T-helper 9 cell (primary cell): ENCODE results near the gene SNCB.
"Not testable (repeated sequence)": the region's sequence is repeated elsewhere in the genome, so short reads cannot be mapped to it uniquely, and the experiment has no call there.

Experiments
- DNase-seq: peaks from one replicate; pipeline ENCODE4 v3.0.0-alpha.2; 2020

Gene SNCB

DNA sequence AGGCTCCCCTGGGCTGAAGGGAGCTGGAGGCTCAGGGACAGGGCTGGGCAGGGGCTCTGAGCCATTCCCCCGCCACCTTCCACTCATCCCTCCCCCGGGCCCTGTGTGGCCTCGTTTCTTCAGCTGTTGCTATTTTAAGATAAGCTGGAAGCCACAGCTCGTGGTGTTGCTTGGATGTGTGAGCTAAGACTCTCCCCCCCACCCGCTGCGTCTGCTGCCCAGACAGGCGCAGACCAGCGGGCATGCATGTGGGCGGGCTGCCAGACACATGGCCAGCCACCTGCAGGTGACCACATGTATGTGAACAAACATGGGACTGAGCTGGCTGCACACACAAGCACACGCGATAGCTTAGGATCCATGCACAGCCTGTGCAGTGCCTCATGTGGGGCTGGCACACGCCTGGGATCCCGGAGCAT lies 8.7 kb downstream of the SNCB start:
- DNase-seq, result no peak

DNA sequence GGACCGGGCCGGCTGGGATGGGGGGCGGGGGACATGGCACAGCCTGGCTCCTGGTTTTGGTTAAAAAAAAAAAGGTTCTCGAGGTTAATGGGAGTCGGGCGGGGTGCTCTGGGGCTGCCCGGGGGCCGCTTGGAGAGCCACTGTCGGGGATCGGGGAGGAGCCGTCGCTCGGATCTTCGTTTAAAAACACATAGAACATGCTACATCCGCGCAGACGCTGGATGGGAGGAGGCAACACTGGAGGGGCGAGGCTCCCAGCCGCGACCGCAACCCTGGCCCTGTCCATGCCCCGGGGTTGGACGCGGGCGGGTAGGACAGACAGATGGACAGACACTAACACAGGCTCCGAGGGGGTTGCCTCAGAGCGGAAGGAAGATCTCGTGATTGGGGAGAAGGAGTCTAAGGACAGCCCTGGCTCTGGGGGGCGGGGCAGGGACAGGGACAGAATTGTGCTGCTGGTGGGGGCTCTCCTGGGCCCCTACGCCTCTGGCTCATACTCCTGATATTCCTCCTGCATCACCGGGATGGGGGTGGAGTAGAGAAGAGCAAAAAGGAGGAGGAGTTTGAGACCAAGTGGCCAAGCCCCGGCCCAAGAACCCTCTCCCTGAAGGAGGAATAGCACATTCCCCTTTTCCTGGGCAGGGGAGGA lies 9.9 kb downstream of the SNCB start:
- no peak for DNase-seq

GRCh38 chr5:176619569-176620332 lies 10.6 kb downstream of the SNCB start:
- no peak for DNase-seq

GRCh38 chr5:176619203-176619568 lies 11.1 kb downstream of the SNCB start:
- DNase-seq, result peak; percentile 52

DNA sequence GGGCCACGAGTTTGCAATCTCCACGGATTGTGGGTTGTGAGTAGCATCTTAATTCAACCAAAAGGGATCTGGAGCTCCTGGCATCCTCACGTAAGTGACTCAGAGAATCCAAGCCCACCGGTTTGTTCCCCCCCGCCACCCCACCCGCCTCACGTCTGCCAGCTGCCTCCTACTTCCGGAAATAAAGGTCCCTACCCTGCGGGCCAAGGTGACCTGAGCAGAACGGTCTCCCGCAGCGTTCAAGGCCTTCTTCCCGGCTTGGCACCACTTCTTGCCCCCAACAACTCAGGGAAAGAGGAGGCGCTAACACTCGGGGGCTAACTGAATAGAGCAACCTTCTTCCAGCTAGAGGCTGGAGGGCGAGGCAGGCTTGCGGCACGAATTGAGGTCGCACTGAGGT lies 11.6 kb downstream of the SNCB start:
- no peak for DNase-seq

DNA sequence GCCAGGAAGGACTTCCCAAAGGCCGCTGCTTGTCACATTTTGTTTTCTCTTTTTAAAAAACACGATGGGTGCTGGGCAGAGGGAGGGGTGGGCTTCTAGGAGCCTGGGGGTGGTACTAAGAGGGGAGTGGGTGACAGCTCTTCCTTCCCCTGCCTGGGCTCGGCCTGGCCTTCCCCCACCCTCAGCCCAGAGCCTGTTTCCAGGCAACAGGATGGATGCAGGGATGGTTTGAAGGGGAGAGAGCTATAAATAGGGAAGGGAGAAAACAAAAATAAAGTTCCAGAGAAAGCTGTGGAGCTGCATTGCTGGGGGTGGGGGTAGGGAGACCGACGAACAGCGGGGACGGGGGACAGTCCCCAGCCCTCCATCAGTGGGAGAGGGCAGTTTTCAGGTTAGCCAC lies 13.8 kb downstream of the SNCB start:
- no peak for DNase-seq

- no peak for DNase-seq
Observed at GRCh38 chr5:176614805-176615478, 15.4 kb downstream of the SNCB start.

DNA sequence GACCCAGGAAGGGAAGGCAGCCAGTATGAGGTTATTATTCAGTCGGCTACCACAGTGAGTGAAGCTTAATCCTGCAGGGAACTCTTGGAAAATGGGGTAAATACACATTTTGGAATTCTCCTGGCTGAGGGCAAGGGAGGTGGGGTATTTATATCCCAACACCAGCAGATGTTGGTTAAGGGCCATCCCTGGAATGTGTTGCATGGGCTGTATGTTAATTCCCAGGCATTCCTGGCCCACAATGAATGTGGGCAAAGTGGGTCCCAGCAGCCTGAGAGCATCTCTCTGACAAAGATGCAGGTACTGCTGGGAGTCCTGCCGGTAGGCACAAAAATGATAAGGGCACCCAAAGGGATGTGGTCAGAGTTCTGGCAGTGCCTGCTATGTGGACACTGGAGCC lies 17.5 kb downstream of the SNCB start:
- no peak for DNase-seq

GRCh38 chr5:176612008-176612407 lies 18.3 kb downstream of the SNCB start:
- no peak for DNase-seq

GRCh38 chr5:176611435-176611834 lies 18.9 kb downstream of the SNCB start:
- peak; percentile 55 for DNase-seq

GRCh38 chr5:176610435-176610773 lies 19.9 kb downstream of the SNCB start:
- DNase-seq, result no peak

DNA sequence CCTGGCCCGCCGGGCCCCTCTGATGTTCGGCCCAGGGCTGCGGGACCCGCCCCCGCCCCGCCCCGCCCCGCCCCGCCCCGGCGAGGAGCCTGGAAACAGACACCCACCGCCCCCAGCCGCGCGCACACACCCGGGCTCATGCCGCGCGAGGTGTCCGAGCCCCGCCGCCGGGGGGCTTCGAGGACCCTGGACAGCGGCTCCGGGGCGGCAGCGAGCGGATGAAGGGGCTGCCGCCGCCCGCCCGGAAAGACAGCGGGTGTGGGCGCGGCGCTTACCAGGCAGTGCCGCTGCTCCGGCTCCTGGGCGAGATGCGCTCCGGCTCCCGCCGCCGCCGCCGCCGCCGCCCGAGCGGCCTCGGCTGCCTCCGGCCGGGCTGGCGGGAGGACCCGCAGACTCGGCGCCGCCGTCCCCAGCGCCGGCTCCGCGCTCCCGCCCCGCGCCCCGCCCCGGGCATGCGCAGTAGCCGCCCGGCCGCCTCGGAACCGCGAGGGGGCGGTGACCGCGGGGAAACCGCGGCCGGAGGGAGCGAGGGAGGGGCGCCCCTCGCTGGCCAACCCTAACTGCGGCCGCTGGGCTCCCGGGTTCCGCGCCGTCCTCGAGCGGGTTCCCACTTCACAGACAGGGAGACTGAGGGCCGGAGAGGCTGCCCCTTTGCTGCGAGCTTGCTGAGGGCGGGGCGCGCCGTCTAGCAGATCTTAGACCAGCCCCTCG lies 20.5 kb downstream of the SNCB start, which contains the start of gene GPRIN1:
GPRIN1 (minus strand) TSS at position 433 of the 711 bp plus-strand sequence. CDS start 10,322 bp downstream, outside the sequence.
- peak; percentile 39 for DNase-seq

- no peak for DNase-seq
Observed at GRCh38 chr5:176608937-176609723, 21.2 kb downstream of the SNCB start.

DNA sequence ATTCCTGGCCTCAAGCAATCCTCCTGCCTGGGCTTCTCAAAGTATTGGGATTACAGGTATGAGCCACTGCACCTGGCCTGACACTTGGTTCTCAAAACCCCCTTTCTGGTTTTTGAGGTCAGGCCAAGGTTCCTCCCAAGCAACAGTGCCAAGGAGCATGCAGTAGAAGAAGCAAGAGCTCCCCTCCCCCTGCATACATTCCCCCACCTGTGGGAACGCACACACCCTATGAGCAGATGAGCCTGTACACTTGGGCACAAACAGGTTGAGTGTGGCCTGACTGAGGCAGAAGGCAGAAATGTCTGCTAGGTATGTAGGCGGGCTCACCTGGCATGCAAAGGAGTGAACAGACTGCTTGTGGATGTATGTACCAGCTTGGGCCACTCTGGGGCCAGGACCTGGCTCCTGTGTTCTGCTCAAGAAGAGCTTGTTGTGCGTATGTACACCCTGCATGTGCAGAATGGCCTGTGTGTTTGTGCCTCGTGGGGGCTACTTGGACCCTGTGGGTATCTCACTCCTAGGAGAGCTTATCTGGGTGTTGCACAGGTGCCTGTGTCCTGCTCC lies 22.1 kb downstream of the SNCB start:
- DNase-seq, result no peak

GRCh38 chr5:176606875-176607274 lies 23.5 kb downstream of the SNCB start:
- DNase-seq, result no peak

DNA sequence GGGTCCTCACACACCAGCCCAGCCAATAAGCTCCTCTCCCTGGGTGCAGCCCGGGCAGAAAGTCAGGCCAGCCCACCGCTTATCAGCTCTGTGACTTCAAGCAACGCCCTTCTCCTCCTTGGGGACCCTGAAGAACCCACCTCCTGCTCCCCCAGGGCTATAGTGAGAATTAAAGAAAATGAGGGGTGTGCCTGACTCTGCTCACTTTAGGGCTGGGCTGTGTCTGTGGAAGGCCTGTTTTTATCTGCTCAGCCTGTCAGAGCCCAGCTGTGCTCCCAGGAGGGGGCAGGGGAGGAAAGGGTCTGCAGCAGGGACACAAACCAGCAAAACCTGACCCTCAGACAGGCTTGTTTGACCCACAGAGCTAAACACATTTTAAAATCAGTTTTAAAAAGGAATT lies 24.3 kb downstream of the SNCB start:
- no peak for DNase-seq

DNA sequence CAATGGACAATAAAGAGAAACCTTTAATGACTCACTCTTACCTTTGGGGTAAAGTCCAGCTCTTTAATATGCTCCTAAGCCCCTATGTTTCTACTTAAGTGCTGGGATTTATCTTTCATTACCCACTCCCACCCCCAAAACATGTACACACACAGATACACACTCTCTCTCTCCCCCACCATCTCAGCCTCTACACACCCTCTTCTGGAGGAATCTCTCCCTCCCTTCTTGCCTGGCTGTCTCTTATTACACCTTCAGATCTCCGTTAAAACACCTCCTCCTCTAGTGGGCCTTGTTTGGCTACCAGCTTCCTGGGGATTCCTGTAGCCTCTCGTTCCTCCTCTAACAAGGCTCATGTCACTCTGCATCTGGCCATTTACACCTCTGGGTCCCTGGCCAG lies 27.2 kb downstream of the SNCB start:
- DNase-seq, result no peak

DNA sequence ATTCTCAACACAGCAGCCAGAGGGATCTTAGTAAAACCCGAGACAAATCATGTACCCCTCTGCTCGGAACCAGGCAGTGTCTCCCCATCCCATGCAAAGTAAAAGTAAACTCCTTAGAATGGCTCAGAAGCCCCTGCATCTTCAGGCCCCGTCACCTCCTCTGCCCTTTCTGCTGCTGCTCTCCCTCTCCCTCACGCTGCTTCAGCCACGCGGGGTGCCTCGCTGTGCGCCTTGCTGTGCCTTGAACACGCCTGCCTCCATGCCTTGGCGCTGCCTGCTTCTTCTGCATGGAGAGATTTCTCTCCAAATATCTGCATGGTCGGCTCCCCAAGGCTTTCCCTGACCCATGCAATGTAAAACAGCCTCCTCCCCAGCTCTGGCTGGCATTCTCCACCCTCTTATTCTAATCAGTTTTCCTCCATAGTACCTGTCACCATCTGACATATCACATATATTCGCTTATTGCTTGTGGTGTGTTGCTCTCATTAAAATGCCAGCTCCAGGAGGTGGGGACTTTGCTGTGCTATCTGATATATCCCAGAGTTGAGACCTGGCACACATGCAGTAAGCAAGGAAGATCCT lies 28.3 kb downstream of the SNCB start:
- no peak for DNase-seq

DNA sequence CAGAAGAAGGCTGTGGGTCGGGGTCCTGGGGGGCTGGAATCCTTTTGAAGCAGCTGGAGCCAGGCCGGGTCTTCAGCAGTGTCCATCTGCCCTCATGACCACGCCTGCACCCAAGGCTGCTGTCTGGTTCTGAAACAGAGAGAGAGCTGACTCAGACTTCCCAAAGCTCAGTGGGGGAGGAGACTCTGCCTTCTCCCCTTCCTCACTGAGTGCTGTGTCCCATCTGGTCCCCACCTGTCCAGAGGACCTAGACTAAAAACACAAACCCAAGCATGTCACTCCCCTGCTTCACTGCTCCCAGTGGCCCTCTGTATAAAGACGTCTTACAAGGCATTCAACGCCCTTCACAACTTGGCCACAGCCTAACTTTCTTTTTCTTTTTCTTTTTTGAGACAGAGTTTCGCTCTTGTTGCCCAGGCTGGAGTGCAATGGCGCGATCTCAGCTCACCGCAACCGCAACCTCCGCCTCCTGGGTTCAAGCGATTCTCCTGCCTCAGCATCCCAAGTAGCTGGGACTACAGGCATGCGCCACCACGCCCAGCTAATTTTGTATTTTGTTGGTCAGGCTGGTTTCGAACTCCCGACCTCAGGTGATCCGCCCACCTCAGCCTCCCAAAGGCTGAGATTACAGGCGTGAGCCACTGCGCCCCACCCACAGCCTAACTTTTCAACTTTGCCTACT lies 30.4 kb downstream of the SNCB start:
- DNase-seq, result not testable (repeated sequence)

GRCh38 chr5:176597417-176598389 lies 32.6 kb downstream of the SNCB start:
- DNase-seq, result no peak
